Keratinocyte (primary cell): ENCODE measurements around the gene PLP1. TPM values are rescaled to one million over a fixed set of nuclear protein-coding genes. Genes with fewer than 3 reads are reported as not detected.
"Not testable (repeated sequence)": the region's sequence is repeated elsewhere in the genome, so short reads cannot be mapped to it uniquely, and the experiment has no call there.

ENCODE experiments used
- DNase-seq: peaks from one replicate; pipeline ENCODE4 v3.0.0-alpha.2; 2011; ENCODE audit warnings: low read depth, missing footprints, low spot score
- FAIRE-seq: peaks from 2 replicates; lab custom pipeline; 2011; peaks lifted over from hg19 to GRCh38; lab: Jason Lieb, UNC
- H2AFZ ChIP-seq: 2 replicates; pipeline ENCODE4 v1.6.0; 2012; ENCODE audit warnings: low read length, control low read depth, inconsistent platforms; ENCODE audit not compliant: control insufficient read depth
- H3K27ac ChIP-seq: 2 replicates; pipeline ENCODE4 v1.5.1; 2011; ENCODE audit warnings: low read length; ENCODE audit not compliant: control insufficient read depth, insufficient read depth
- H3K27me3 ChIP-seq: 3 replicates; pipeline ENCODE4 v1.6.0; 2011; ENCODE audit warnings: low read length; ENCODE audit not compliant: control insufficient read depth, insufficient read depth; ENCODE audit errors: extremely low read depth
- H3K36me3 ChIP-seq, 2 experiments: 2 replicates in 1 of 2; 3 replicates in 1 of 2; pipeline ENCODE4 v1.5.1; 2011; ENCODE audit warnings: low read length in 2 of 2, mild to moderate bottlenecking in 1 of 2; ENCODE audit not compliant: control insufficient read depth in 2 of 2, insufficient read depth in 2 of 2; ENCODE audit errors: extremely low read depth in 1 of 2
- H3K4me1 ChIP-seq: 3 replicates; pipeline ENCODE4 v1.5.1; 2011; ENCODE audit warnings: low read length; ENCODE audit not compliant: control insufficient read depth, insufficient read depth; ENCODE audit errors: extremely low read depth
- H3K4me2 ChIP-seq: 3 replicates; pipeline ENCODE4 v1.6.0; 2011; ENCODE audit warnings: low read depth, low read length; ENCODE audit not compliant: control insufficient read depth, insufficient read depth; ENCODE audit errors: extremely low read depth
- H3K4me3 ChIP-seq, 3 experiments: fragments of 200-600 bp in 1 of 3; sonication (generic) in 1 of 3; 2 replicates in 2 of 3; 3 replicates in 1 of 3; pipeline ENCODE4 v1.5.1; 2011 to 2016; ENCODE audit warnings: low read length in 3 of 3, mild to moderate bottlenecking in 3 of 3, control low read depth in 2 of 3, inconsistent platforms in 1 of 3, low read depth in 1 of 3, mixed read lengths in 1 of 3, mixed run types in 1 of 3, moderate library complexity in 1 of 3; ENCODE audit not compliant: control insufficient read depth in 2 of 3, insufficient read depth in 2 of 3; ENCODE audit errors: extremely low read depth in 1 of 3
- H3K79me2 ChIP-seq: 2 replicates; pipeline ENCODE4 v1.6.0; 2012; ENCODE audit warnings: low read length; ENCODE audit not compliant: control insufficient read depth, insufficient read depth
- H3K9ac ChIP-seq: 3 replicates; pipeline ENCODE4 v1.6.0; 2011; ENCODE audit warnings: low read length; ENCODE audit not compliant: control insufficient read depth, insufficient read depth; ENCODE audit errors: extremely low read depth
- H3K9me1 ChIP-seq: 3 replicates; pipeline ENCODE4 v1.6.0; 2011; ENCODE audit warnings: low read length; ENCODE audit not compliant: control insufficient read depth, insufficient read depth; ENCODE audit errors: extremely low read depth
- H3K9me3 ChIP-seq: 2 replicates; pipeline ENCODE4 v1.5.1; 2012; ENCODE audit warnings: low read depth, low read length; ENCODE audit not compliant: control insufficient read depth
- H4K20me1 ChIP-seq: 3 replicates; pipeline ENCODE4 v1.6.0; 2011; ENCODE audit warnings: low read length; ENCODE audit not compliant: control insufficient read depth, insufficient read depth; ENCODE audit errors: extremely low read depth
- EZH2 ChIP-seq: IDR thresholded peaks from one replicate; pipeline ENCODE4 v1.6.1; 2012; ENCODE audit warnings: inconsistent platforms, mild to moderate bottlenecking, low read length, moderate library complexity
- dilution Hi-C: fragments of 300-500 bp; cut with MboI; formaldehyde crosslinking; loops from one replicate; pipeline ENCODE4 v1.7.0; 2020; ENCODE audit warnings: low sequenced_read_pairs; ENCODE audit not compliant: extremely low pct_ligation_motif_present
- polyA plus RNA-seq, 5 experiments: library from polyadenylated mRNA; depleted of rRNA in 3 of 5; stranded (reverse) in 3 of 5; stranded (forward) in 1 of 5; unstranded in 1 of 5; fragments of >200 nt; gene quantifications; 1 replicate in 1 of 5; 2 replicates in 3 of 5; 3 replicates in 1 of 5; pipeline versions ENCODE4 v1.2.1 to v1.2.3, GENCODE V29; 2011 to 2012; ENCODE audit warnings: missing spikeins in 2 of 5, low read depth in 1 of 5, low replicate concordance in 1 of 5
- TF ChIP-seq, protein P1 (sequence below), 3 experiments: IDR thresholded peaks in 1 of 3; conservative IDR thresholded peaks in 1 of 3; optimal IDR thresholded peaks in 1 of 3; 2 replicates in 2 of 3; 3 replicates in 1 of 3; pipeline versions ENCODE3 to v1.5.1; 2011; ENCODE audit warnings: low read length in 3 of 3, mild to moderate bottlenecking in 3 of 3, moderate library complexity in 2 of 3, control low read depth in 1 of 3, inconsistent platforms in 1 of 3; ENCODE audit not compliant: insufficient read depth in 2 of 3; ENCODE audit errors: extremely low read depth in 1 of 3

The PLP1 gene
- polyA plus RNA-seq, 1 donor (not counting 4 experiments of a cell fraction or from before 2014, with no cell fraction given) = not detected

DNA sequence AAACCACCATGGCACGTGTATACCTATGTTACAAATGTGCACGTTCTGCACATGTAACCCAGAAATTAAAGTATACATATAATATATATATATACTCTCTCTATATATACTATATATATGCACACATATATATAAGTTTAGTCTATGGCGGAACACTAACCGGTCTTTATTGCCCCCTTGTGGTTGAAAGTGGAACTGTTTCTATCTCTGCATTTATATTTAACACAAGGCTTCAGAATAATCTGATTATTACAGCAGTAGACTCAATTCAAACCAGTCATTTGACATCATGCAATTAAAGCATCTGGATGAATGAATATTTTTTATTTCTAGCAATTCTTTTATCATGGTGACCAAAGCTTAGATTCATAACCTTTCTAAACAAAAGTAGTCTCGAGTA, 40.9 kb downstream of the PLP1 start:
- no peak overlapping the region for H3K4me2 ChIP-seq
- no peak overlapping the region for H3K9ac ChIP-seq
- H3K4me1 ChIP-seq = no peaks in the 10 kb centered on the region
- no peaks in the 10 kb centered on the region for H4K20me1 ChIP-seq
- H3K4me3 ChIP-seq = no peak overlapping the region
- no peaks in the 10 kb centered on the region for H3K9me3 ChIP-seq
- TF ChIP-seq EZH2 = no peak
- TF ChIP-seq, protein P1, sequence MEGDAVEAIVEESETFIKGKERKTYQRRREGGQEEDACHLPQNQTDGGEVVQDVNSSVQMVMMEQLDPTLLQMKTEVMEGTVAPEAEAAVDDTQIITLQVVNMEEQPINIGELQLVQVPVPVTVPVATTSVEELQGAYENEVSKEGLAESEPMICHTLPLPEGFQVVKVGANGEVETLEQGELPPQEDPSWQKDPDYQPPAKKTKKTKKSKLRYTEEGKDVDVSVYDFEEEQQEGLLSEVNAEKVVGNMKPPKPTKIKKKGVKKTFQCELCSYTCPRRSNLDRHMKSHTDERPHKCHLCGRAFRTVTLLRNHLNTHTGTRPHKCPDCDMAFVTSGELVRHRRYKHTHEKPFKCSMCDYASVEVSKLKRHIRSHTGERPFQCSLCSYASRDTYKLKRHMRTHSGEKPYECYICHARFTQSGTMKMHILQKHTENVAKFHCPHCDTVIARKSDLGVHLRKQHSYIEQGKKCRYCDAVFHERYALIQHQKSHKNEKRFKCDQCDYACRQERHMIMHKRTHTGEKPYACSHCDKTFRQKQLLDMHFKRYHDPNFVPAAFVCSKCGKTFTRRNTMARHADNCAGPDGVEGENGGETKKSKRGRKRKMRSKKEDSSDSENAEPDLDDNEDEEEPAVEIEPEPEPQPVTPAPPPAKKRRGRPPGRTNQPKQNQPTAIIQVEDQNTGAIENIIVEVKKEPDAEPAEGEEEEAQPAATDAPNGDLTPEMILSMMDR (optimal IDR thresholded peaks at IDR 0.05 in 1 of 3, IDR thresholded peaks at IDR 0.05 in 1 of 3, conservative IDR thresholded peaks at IDR 0.05 in 1 of 3; ENCODE audit: extremely low read depth in 1 of 3, insufficient read depth in 2 of 3, low read length in 3 of 3) = peak in 2 of 3 experiments; percentile 37 to 42
- no peak overlapping the region for H3K27ac ChIP-seq
- no peaks in the 10 kb centered on the region for H3K9me1 ChIP-seq
- DNase-seq (no peak), FAIRE-seq (no peak)
- dilution Hi-C loops = no loop called here
- no peaks in the 10 kb centered on the region for H3K79me2 ChIP-seq
- no peaks in the 10 kb centered on the region for H3K36me3 ChIP-seq
- no peaks in the 10 kb centered on the region for H3K27me3 ChIP-seq
- no peak overlapping the region for H2AFZ ChIP-seq

- Histone ChIP-seq H3K36me3 (no peaks in the 10 kb centered on the region), H3K27me3 (no peaks in the 10 kb centered on the region), H3K27ac (no peak overlapping the region), H4K20me1 (no peaks in the 10 kb centered on the region), H3K4me1 (no peaks in the 10 kb centered on the region), H3K4me3 (no peak overlapping the region), H3K4me2 (no peak overlapping the region), H2AFZ (no peak overlapping the region), H3K79me2 (no peaks in the 10 kb centered on the region), H3K9me3 (no peaks in the 10 kb centered on the region), H3K9ac (no peak overlapping the region), H3K9me1 (no peaks in the 10 kb centered on the region)
- TF ChIP-seq, protein P1 (optimal IDR thresholded peaks at IDR 0.05 in 1 of 3, IDR thresholded peaks at IDR 0.05 in 1 of 3, conservative IDR thresholded peaks at IDR 0.05 in 1 of 3; ENCODE audit: extremely low read depth in 1 of 3, insufficient read depth in 2 of 3, low read length in 3 of 3) = no peak
- TF ChIP-seq EZH2 = no peak
- DNase-seq (no peak), FAIRE-seq (no peak)
- dilution Hi-C loops = no loop called here
Observed at GRCh38 chrX:103818842-103819619, 42.4 kb downstream of the PLP1 start.

GRCh38 chrX:103820802-103821201, 44.2 kb downstream of the PLP1 start:
- H4K20me1 ChIP-seq, H3K4me2 ChIP-seq, H3K9me1 ChIP-seq, DNase-seq, H3K4me1 ChIP-seq, H3K36me3 ChIP-seq, H3K27me3 ChIP-seq, H3K4me3 ChIP-seq, H3K27ac ChIP-seq, H3K9ac ChIP-seq, H3K79me2 ChIP-seq, FAIRE-seq, H3K9me3 ChIP-seq, dilution Hi-C loops, H2AFZ ChIP-seq: not testable (repeated sequence)
